BJ (cell line): ENCODE measurements around the gene FUT7. TPM values are rescaled to one million over a fixed set of nuclear protein-coding genes. Genes with fewer than 3 reads are reported as not detected.
A peak's percentile ranks its signal among the peaks of the same experiment; 100 is the strongest.
"Not testable (repeated sequence)": the region's sequence is repeated elsewhere in the genome, so short reads cannot be mapped to it uniquely, and the experiment has no call there.

Experiments used
- CTCF ChIA-PET: fragments of 350-600 bp; formaldehyde crosslinking; extraction: SDS; loops from one replicate; lab custom pipeline; 2021; ENCODE audit warnings: antibody characterized with exemption, inconsistent platforms; lab: Yijun Ruan, JAX
- POLR2A ChIA-PET: fragments of 300-600 bp; sonication (Branson Sonifier 250); formaldehyde crosslinking; extraction: SDS; loops from one replicate; lab custom pipeline; 2021; ENCODE audit warnings: antibody characterized with exemption; lab: Charles Lee
- DNase-seq: peaks from one replicate; pipeline ENCODE4 v3.0.0-alpha.2; 2011; ENCODE audit warnings: low read depth
- H3K27me3 ChIP-seq: 2 replicates; pipeline ENCODE4 v1.6.0; 2011; ENCODE audit warnings: low read length; ENCODE audit not compliant: control insufficient read depth, insufficient read depth
- H3K36me3 ChIP-seq: 2 replicates; pipeline ENCODE4 v1.5.1; 2011; ENCODE audit warnings: low read length; ENCODE audit not compliant: control insufficient read depth, insufficient read depth
- H3K4me3 ChIP-seq: 2 replicates; pipeline ENCODE4 v1.5.1; 2011; ENCODE audit warnings: low read depth, mild to moderate bottlenecking, control low read depth, low read length
- CTCF ChIP-seq: IDR thresholded peaks from 2 replicates; pipeline ENCODE4 v1.5.1; 2011; ENCODE audit warnings: low read depth, mild to moderate bottlenecking, control low read depth, inconsistent platforms, low read length, moderate library complexity; ENCODE audit not compliant: insufficient read depth
- polyA plus RNA-seq: library from polyadenylated mRNA; depleted of rRNA; stranded (reverse); fragments of >200 nt; gene quantifications from 2 replicates; pipeline ENCODE4 v1.2.3, GENCODE V29; 2011

Gene FUT7
- polyA plus RNA-seq, 1 experiment: not detected

- CTCF ChIA-PET: interaction anchor here (0.7 to 8.2 kb wide), 42 partner anchors 9 to 548 kb away, joined by 3 to 118 read pairs (median 6); partner anchors contain the start of genes ABCA2, AJM1, C8G and CLIC3
- DNase-seq: no peak
- peaks cover 16% of the 10 kb centered on the region for H3K36me3 ChIP-seq
- no peak for TF ChIP-seq CTCF
- no peak overlapping the region for H3K4me3 ChIP-seq
- POLR2A ChIA-PET: no interaction called here
- no peaks in the 10 kb centered on the region for H3K27me3 ChIP-seq
Measured at GRCh38 chr9:137035507-137035834, 3.6 kb upstream of the FUT7 start.

GRCh38 chr9:137034709-137035506 lies 3.0 kb upstream of the FUT7 start:
- peak; percentile 95 for TF ChIP-seq CTCF
- ChIA-PET POLR2A (no interaction called here), CTCF (interaction anchor here (0.6 to 8.2 kb wide), 52 partner anchors 9 to 547 kb away, joined by 3 to 118 read pairs (median 4); partner anchors contain the start of genes ABCA2, AJM1, C8G and CLIC3)
- Histone ChIP-seq H3K27me3 (no peaks in the 10 kb centered on the region), H3K4me3 (no peak overlapping the region), H3K36me3 (peaks cover 13% of the 10 kb centered on the region)
- no peak for DNase-seq

GRCh38 chr9:137034039-137034708 lies 2.3 kb upstream of the FUT7 start:
- Histone ChIP-seq H3K36me3 (peaks cover 8% of the 10 kb centered on the region), H3K27me3 (no peaks in the 10 kb centered on the region), H3K4me3 (no peak overlapping the region)
- CTCF ChIA-PET: interaction anchor here (0.6 to 8.2 kb wide), 35 partner anchors 10 to 547 kb away, joined by 3 to 118 read pairs (median 6); partner anchors contain the start of genes ABCA2, AJM1, C8G and CLIC3
- POLR2A ChIA-PET: no interaction called here
- DNase-seq: no peak
- TF ChIP-seq CTCF: no peak

- DNase-seq, POLR2A ChIA-PET, H3K4me3 ChIP-seq, H3K36me3 ChIP-seq, H3K27me3 ChIP-seq: not testable (repeated sequence)
- CTCF ChIA-PET: interaction anchor here (2.1 to 8.2 kb wide), 4 partner anchors 11 to 87 kb away, joined by 8 to 118 read pairs (median 20); partner anchors contain the start of gene C8G
Measured at GRCh38 chr9:137033481-137033880, 1.6 kb upstream of the FUT7 start.

GRCh38 chr9:137032858-137033257 lies 970 bp upstream of the FUT7 start:
- no peak for DNase-seq
- TF ChIP-seq CTCF: no peak
- Histone ChIP-seq H3K36me3 (peaks cover 2% of the 10 kb centered on the region), H3K27me3 (no peaks in the 10 kb centered on the region), H3K4me3 (no peak overlapping the region)
- CTCF ChIA-PET: interaction anchor here (0.8 to 8.2 kb wide), 3 partner anchors 31 to 241 kb away, joined by 3 to 118 read pairs (median 4); partner anchors contain the start of gene C8G
- POLR2A ChIA-PET: no interaction called here
